ENCODE measurements around the gene FSIP1.

FSIP1 gene

GRCh38 chr15:39553947-39554693, 228.5 kb downstream of the FSIP1 start:
- Histone ChIP-seq H2AK5ac (ENCODE audit: low read length) (no peak overlapping the region), H2BK5ac (ENCODE audit: low read depth, low read length, poor library complexity) (no peak overlapping the region), H3K18ac (ENCODE audit: low read length) (no peak overlapping the region), H3K4ac (ENCODE audit: low read depth, low read length) (no peak overlapping the region), H3K23ac (ENCODE audit: low read length) (no peak overlapping the region), H3K79me1 (ENCODE audit: low read length) (no peaks in the 10 kb centered on the region), H3K9me3 (ENCODE audit: insufficient read depth, low read depth, low read length) (no peaks in the 10 kb centered on the region), H3K36me3 (ENCODE audit: control insufficient read depth in 1 of 2, insufficient read depth in 2 of 2, low read length in 2 of 2) (no peaks in the 10 kb centered on the region), H4K12ac (ENCODE audit: low read depth, low read length) (no peak overlapping the region), H2AFZ (ENCODE audit: insufficient read depth, low read length, poor library complexity) (no peak overlapping the region), H3K79me2 (ENCODE audit: control insufficient read depth, insufficient read depth, low read length, poor library complexity) (no peaks in the 10 kb centered on the region), H3K4me3 (ENCODE audit: low read depth, low read length) (no peak overlapping the region), H2BK12ac (ENCODE audit: low read length) (no peak overlapping the region), H3K9ac (ENCODE audit: low read length) (no peak overlapping the region), H3K4me2 (ENCODE audit: low read length) (no peak overlapping the region), H4K91ac (ENCODE audit: low read depth, low read length) (no peak overlapping the region), H3K4me1 (ENCODE audit: control insufficient read depth in 1 of 2, insufficient read depth in 2 of 2, low read length in 2 of 2) (no peaks in the 10 kb centered on the region), H3K14ac (ENCODE audit: low read length) (no peak overlapping the region), H3K27me3 (ENCODE audit: insufficient read depth, low read length) (no peaks in the 10 kb centered on the region), H4K8ac (ENCODE audit: low read depth, low read length) (no peak overlapping the region), H2BK120ac (ENCODE audit: insufficient read depth, low read length, poor library complexity) (no peak overlapping the region), H3K27ac (ENCODE audit: low read depth, low read length) (no peak overlapping the region)
- WGBS (ENCODE audit: extremely low coverage, insufficient coverage, insufficient read length), result no CpG with 5 or more reads among the region's 2 CpGs
- no peak for DNase-seq

- Histone ChIP-seq H3K27me3 (ENCODE audit: insufficient read depth, low read length) (no peaks in the 10 kb centered on the region), H4K91ac (ENCODE audit: low read depth, low read length) (no peak overlapping the region), H3K4me1 (ENCODE audit: control insufficient read depth in 1 of 2, insufficient read depth in 2 of 2, low read length in 2 of 2) (no peaks in the 10 kb centered on the region), H2AK5ac (ENCODE audit: low read length) (no peak overlapping the region), H2BK120ac (ENCODE audit: insufficient read depth, low read length, poor library complexity) (no peak overlapping the region), H3K23ac (ENCODE audit: low read length) (no peak overlapping the region), H3K18ac (ENCODE audit: low read length) (no peak overlapping the region), H3K14ac (ENCODE audit: low read length) (no peak overlapping the region), H3K79me1 (ENCODE audit: low read length) (no peaks in the 10 kb centered on the region), H4K8ac (ENCODE audit: low read depth, low read length) (no peak overlapping the region), H3K27ac (ENCODE audit: low read depth, low read length) (no peak overlapping the region), H4K12ac (ENCODE audit: low read depth, low read length) (no peak overlapping the region), H2AFZ (ENCODE audit: insufficient read depth, low read length, poor library complexity) (no peak overlapping the region), H2BK5ac (ENCODE audit: low read depth, low read length, poor library complexity) (no peak overlapping the region), H3K4me3 (ENCODE audit: low read depth, low read length) (no peak overlapping the region), H3K4me2 (ENCODE audit: low read length) (no peak overlapping the region), H3K36me3 (ENCODE audit: control insufficient read depth in 1 of 2, insufficient read depth in 2 of 2, low read length in 2 of 2) (no peaks in the 10 kb centered on the region), H3K4ac (ENCODE audit: low read depth, low read length) (no peak overlapping the region), H3K9me3 (ENCODE audit: insufficient read depth, low read depth, low read length) (no peaks in the 10 kb centered on the region), H2BK12ac (ENCODE audit: low read length) (no peak overlapping the region), H3K9ac (ENCODE audit: low read length) (no peak overlapping the region), H3K79me2 (ENCODE audit: control insufficient read depth, insufficient read depth, low read length, poor library complexity) (no peaks in the 10 kb centered on the region)
- WGBS (ENCODE audit: extremely low coverage, insufficient coverage, insufficient read length), result no CpG with 5 or more reads among the region's 2 CpGs
- no peak for DNase-seq
These were observed 230.1 kb downstream of the FSIP1 start for GRCh38 chr15:39552556-39552955.

GRCh38 chr15:39551476-39551875, 231.2 kb downstream of the FSIP1 start:
- WGBS (ENCODE audit: extremely low coverage, insufficient coverage, insufficient read length), result 100% methylated on average over 1 of the region's 2 CpGs
- Histone ChIP-seq H2AFZ (ENCODE audit: insufficient read depth, low read length, poor library complexity) (no peak overlapping the region), H3K27me3 (ENCODE audit: insufficient read depth, low read length) (no peaks in the 10 kb centered on the region), H3K79me2 (ENCODE audit: control insufficient read depth, insufficient read depth, low read length, poor library complexity) (no peaks in the 10 kb centered on the region), H3K4me1 (ENCODE audit: control insufficient read depth in 1 of 2, insufficient read depth in 2 of 2, low read length in 2 of 2) (no peaks in the 10 kb centered on the region), H3K4me3 (ENCODE audit: low read depth, low read length) (no peak overlapping the region), H3K4me2 (ENCODE audit: low read length) (no peak overlapping the region), H3K4ac (ENCODE audit: low read depth, low read length) (no peak overlapping the region), H3K18ac (ENCODE audit: low read length) (no peak overlapping the region), H3K79me1 (ENCODE audit: low read length) (no peaks in the 10 kb centered on the region), H2BK12ac (ENCODE audit: low read length) (no peak overlapping the region), H3K23ac (ENCODE audit: low read length) (no peak overlapping the region), H4K91ac (ENCODE audit: low read depth, low read length) (no peak overlapping the region), H4K8ac (ENCODE audit: low read depth, low read length) (no peak overlapping the region), H2BK120ac (ENCODE audit: insufficient read depth, low read length, poor library complexity) (no peak overlapping the region), H3K14ac (ENCODE audit: low read length) (no peak overlapping the region), H3K9ac (ENCODE audit: low read length) (no peak overlapping the region), H3K36me3 (ENCODE audit: control insufficient read depth in 1 of 2, insufficient read depth in 2 of 2, low read length in 2 of 2) (no peaks in the 10 kb centered on the region), H3K27ac (ENCODE audit: low read depth, low read length) (no peak overlapping the region), H3K9me3 (ENCODE audit: insufficient read depth, low read depth, low read length) (no peaks in the 10 kb centered on the region), H2AK5ac (ENCODE audit: low read length) (no peak overlapping the region), H4K12ac (ENCODE audit: low read depth, low read length) (no peak overlapping the region), H2BK5ac (ENCODE audit: low read depth, low read length, poor library complexity) (no peak overlapping the region)
- DNase-seq, result no peak
